Measurements from ENCODE around the gene SLC36A4. TPM values are rescaled to one million over a fixed set of nuclear protein-coding genes. Genes with fewer than 3 reads are reported as not detected.
A peak's percentile ranks its signal among the peaks of the same experiment; 100 is the strongest.

Gene SLC36A4
- total and polyA plus RNA-seq, 4 donors = 12.6 to 34.0 (median 26.2) TPM

DNA sequence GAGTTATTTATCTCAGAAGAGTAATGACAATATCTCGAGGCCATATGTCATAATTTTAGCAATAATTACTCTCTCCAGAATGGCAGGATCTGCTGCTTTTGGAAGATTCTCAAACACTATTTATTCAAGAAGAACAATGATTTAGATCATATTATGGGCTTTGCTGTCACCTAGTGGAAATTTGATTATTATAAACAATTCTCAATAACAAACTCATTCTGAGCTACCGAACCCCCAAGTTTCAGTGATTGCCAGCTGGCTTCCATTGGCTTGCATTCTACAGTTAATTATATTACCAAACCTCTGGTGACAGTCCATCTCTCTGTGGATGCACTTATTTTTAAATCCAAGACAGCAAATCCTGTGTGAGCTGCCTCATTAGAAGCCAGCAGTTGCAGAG lies 27.9 kb upstream of the SLC36A4 start:
- DNase-seq (ENCODE audit: low read depth in 4 of 6, low spot score in 6 of 6) = peak in 5 of 6 donors; percentile 17 to 92 (median 46)
- WGBS (ENCODE audit: insufficient coverage) = 0% methylated on average over 1 of the region's 2 CpGs

DNA sequence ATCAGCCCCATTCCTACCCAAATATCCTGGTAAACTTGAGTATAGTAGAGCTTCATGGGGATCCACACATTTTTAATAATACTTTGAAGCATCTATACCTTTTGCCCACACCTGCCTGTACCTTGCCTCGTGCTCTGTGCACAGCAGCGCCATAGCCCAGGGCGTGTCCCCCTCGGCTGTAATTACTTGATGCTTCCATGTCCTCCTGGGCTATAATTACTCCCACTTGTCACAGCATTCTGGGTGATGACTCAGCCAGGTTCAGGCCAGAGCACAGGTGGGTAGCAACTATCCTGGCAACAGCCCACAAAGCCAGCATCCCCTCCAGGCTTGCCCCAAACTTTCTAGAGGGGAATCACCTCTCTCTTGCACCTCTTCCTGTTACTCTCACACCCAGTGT lies 23.7 kb upstream of the SLC36A4 start:
- Histone ChIP-seq H3K27me3 (ENCODE audit: control insufficient read depth, insufficient read depth, low read length) (no peaks in the 10 kb centered on the region), H3K4me1 (ENCODE audit: control insufficient read depth, insufficient read depth, low read length) (no peaks in the 10 kb centered on the region), H3K4me3 (ENCODE audit: low read depth, low read length) (no peak overlapping the region), H3K27ac (ENCODE audit: low read depth, low read length) (no peak overlapping the region), H3K9me3 (ENCODE audit: control insufficient read depth, insufficient read depth, low read length) (no peaks in the 10 kb centered on the region), H3K36me3 (ENCODE audit: control insufficient read depth, insufficient read depth, low read length) (no peaks in the 10 kb centered on the region)
- DNase-seq (ENCODE audit: low read depth in 4 of 6, low spot score in 6 of 6) = no peak
- 100% methylated on average over 3 of the region's 4 CpGs for WGBS (ENCODE audit: insufficient coverage)

More for the DNA sequence above, 27.9 kb upstream of the SLC36A4 start:
- no peak overlapping the region for H3K4me3 ChIP-seq (ENCODE audit: low read depth, low read length)
- H3K27me3 ChIP-seq (ENCODE audit: control insufficient read depth, insufficient read depth, low read length) = no peaks in the 10 kb centered on the region
- no peaks in the 10 kb centered on the region for H3K36me3 ChIP-seq (ENCODE audit: control insufficient read depth, insufficient read depth, low read length)
- H3K4me1 ChIP-seq (ENCODE audit: control insufficient read depth, insufficient read depth, low read length) = no peaks in the 10 kb centered on the region
- H3K27ac ChIP-seq (ENCODE audit: low read depth, low read length) = no peak overlapping the region
- H3K9me3 ChIP-seq (ENCODE audit: control insufficient read depth, insufficient read depth, low read length) = no peaks in the 10 kb centered on the region

DNA sequence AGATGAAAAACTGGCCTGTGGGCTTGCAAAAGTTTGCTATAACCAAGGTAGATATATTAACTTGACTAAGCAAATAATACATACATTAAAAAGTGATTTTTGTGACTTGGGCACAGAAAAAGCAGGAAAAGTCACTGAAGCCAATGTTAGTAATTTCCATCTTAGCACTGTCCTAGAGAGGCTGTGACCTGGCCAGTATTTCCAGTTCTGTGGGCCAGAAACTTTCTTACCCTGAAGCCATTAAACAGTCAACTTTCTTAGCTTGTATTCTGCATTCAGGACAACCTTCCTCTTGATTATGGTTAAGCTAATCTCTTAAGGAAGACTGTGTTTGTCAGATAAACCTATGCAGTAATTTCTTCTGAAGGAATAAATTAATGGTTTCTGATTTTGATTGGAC lies 22.3 kb upstream of the SLC36A4 start:
- H3K27ac ChIP-seq (ENCODE audit: low read depth, low read length) = no peak overlapping the region

DNA sequence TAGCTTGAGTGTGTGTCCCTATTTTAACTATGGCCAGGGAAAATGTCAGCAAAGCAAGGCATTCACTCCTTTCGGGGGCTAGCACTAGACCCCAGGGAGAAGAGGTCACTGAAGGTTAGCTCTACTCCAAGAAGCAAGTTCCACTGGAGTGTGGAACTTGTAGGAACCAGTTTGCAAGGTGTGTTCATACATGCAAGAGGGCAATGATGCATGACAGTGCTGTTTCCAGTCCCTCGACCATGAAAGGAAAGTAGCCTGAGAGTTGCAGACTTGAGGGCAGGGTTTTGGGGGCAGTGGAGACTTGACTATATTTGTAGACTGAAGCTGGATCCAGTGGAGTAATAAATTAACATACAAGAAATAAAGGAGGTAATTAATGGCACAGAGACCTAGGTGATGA lies 21.6 kb upstream of the SLC36A4 start:
- Histone ChIP-seq H3K9me3 (ENCODE audit: control insufficient read depth, insufficient read depth, low read length) (no peaks in the 10 kb centered on the region), H3K4me1 (ENCODE audit: control insufficient read depth, insufficient read depth, low read length) (no peaks in the 10 kb centered on the region), H3K27ac (ENCODE audit: low read depth, low read length) (no peak overlapping the region), H3K27me3 (ENCODE audit: control insufficient read depth, insufficient read depth, low read length) (no peaks in the 10 kb centered on the region), H3K36me3 (ENCODE audit: control insufficient read depth, insufficient read depth, low read length) (no peaks in the 10 kb centered on the region), H3K4me3 (ENCODE audit: low read depth, low read length) (no peak overlapping the region)
- 37% methylated on average over 2 of the region's 2 CpGs for WGBS (ENCODE audit: insufficient coverage)
- DNase-seq (ENCODE audit: low read depth in 4 of 6, low spot score in 6 of 6) = no peak

More for the DNA sequence above, 22.3 kb upstream of the SLC36A4 start:
- Histone ChIP-seq H3K4me1 (ENCODE audit: control insufficient read depth, insufficient read depth, low read length) (no peaks in the 10 kb centered on the region), H3K27me3 (ENCODE audit: control insufficient read depth, insufficient read depth, low read length) (no peaks in the 10 kb centered on the region), H3K36me3 (ENCODE audit: control insufficient read depth, insufficient read depth, low read length) (no peaks in the 10 kb centered on the region), H3K9me3 (ENCODE audit: control insufficient read depth, insufficient read depth, low read length) (no peaks in the 10 kb centered on the region), H3K4me3 (ENCODE audit: low read depth, low read length) (no peak overlapping the region)
- no peak for DNase-seq (ENCODE audit: low read depth in 4 of 6, low spot score in 6 of 6)

DNA sequence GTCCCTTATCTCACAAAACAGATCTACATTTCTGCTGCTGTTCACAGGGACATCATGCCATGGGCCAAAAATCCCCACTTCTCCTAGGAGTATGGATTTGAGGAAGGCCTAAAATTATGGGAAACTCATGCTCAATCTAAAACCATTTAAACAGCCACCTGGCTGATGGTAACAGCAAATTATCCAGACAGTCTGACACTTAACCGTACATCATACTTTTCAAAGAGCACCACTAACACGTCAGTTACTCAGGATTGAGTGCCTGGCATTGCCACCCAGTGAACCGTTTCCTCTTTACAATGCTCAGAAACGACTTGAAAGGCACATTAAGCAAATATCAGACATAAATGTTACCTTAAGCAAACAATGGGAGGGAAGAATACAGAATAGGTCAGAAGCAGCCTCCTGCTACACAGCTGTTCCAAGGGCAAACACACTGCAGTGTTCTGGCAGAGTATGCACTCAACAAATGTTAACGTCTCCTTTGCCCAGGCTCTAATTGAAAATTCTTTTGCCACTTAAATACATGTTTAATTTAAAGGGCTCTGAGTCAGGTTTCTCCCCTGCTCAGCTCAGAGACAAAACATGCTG lies 18.8 kb upstream of the SLC36A4 start:
- Histone ChIP-seq H3K9me3 (ENCODE audit: control insufficient read depth, insufficient read depth, low read length) (no peaks in the 10 kb centered on the region), H3K4me3 (ENCODE audit: low read depth, low read length) (no peak overlapping the region)
- 61% methylated on average over 4 of the region's 5 CpGs for WGBS (ENCODE audit: insufficient coverage)

DNA sequence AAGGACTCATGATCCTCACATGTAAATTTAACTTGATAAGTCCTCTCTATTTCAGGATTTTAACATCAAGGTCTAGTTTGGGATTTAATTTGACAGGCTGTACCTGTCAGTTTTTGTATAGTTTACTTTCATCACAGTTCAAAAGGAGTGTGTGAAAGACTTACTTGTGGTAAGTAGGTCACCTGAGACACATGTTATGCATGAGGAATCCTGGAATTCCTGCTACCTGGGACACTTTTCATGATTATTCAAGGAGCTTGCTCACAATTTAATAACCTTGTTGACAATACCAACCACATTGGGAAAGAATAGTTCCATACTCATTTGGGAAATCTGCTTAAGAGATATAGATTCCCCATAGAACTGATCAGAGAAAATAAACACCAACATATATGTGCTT lies 15.8 kb upstream of the SLC36A4 start:
- Histone ChIP-seq H3K4me1 (ENCODE audit: control insufficient read depth, insufficient read depth, low read length) (no peaks in the 10 kb centered on the region), H3K36me3 (ENCODE audit: control insufficient read depth, insufficient read depth, low read length) (no peaks in the 10 kb centered on the region), H3K9me3 (ENCODE audit: control insufficient read depth, insufficient read depth, low read length) (no peaks in the 10 kb centered on the region), H3K27me3 (ENCODE audit: control insufficient read depth, insufficient read depth, low read length) (no peaks in the 10 kb centered on the region), H3K27ac (ENCODE audit: low read depth, low read length) (no peak overlapping the region), H3K4me3 (ENCODE audit: low read depth, low read length) (no peak overlapping the region)
- no peak for DNase-seq (ENCODE audit: low read depth in 4 of 6, low spot score in 6 of 6)

More for the DNA sequence above, 18.8 kb upstream of the SLC36A4 start:
- Histone ChIP-seq H3K36me3 (ENCODE audit: control insufficient read depth, insufficient read depth, low read length) (no peaks in the 10 kb centered on the region), H3K27me3 (ENCODE audit: control insufficient read depth, insufficient read depth, low read length) (no peaks in the 10 kb centered on the region), H3K27ac (ENCODE audit: low read depth, low read length) (no peak overlapping the region), H3K4me1 (ENCODE audit: control insufficient read depth, insufficient read depth, low read length) (no peaks in the 10 kb centered on the region)
- DNase-seq (ENCODE audit: low read depth in 4 of 6, low spot score in 6 of 6) = peak in 1 of 6 donors; percentile 12

DNA sequence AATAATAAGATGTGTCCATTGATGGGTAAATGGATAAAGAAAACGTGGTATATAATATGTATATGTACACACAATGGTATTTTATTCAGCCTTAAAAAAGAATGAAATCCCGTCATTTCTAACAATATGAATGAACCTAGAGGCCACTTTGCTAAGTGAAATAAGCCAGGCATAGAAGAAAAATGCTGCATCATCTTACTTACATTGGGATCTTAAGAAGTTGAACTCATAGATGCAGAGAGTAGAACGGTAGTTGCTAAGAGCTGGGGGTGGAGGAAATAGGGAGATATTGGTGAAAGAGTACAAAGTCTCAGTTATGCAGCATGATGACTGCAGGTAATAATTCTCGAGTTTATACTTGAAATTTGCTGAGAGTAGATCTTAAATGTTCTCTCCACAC lies 14.3 kb upstream of the SLC36A4 start:
- Histone ChIP-seq H3K27ac (ENCODE audit: low read depth, low read length) (no peak overlapping the region), H3K9me3 (ENCODE audit: control insufficient read depth, insufficient read depth, low read length) (peaks cover 3% of the 10 kb centered on the region), H3K36me3 (ENCODE audit: control insufficient read depth, insufficient read depth, low read length) (no peaks in the 10 kb centered on the region), H3K4me1 (ENCODE audit: control insufficient read depth, insufficient read depth, low read length) (no peaks in the 10 kb centered on the region), H3K27me3 (ENCODE audit: control insufficient read depth, insufficient read depth, low read length) (no peaks in the 10 kb centered on the region), H3K4me3 (ENCODE audit: low read depth, low read length) (no peak overlapping the region)
- no CpG with 5 or more reads among the region's 4 CpGs for WGBS (ENCODE audit: insufficient coverage)
- DNase-seq (ENCODE audit: low read depth in 4 of 6, low spot score in 6 of 6) = no peak

DNA sequence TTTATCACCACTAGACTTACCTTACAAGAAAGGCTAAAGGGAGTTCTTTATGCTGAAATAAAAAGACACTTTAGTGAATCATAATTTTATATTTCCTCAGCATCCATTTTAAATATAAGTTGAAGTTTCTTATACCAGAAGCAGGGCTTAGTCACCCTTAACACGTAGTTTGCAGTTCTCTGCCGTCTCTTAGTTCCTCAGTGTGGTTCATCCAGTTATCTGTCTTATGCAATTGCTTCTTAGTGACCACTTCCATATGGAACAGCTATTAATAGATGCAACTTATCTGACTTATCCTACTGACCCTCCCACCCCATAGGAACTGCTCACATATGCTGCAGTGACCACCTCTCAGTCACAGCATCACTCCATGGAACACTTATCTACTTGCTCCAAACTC lies 11.7 kb upstream of the SLC36A4 start:
- WGBS (ENCODE audit: insufficient coverage) = 100% methylated on average over 2 of the region's 2 CpGs
- no peak for DNase-seq (ENCODE audit: low read depth in 4 of 6, low spot score in 6 of 6)
- H3K27me3 ChIP-seq (ENCODE audit: control insufficient read depth, insufficient read depth, low read length) = no peaks in the 10 kb centered on the region
- H3K36me3 ChIP-seq (ENCODE audit: control insufficient read depth, insufficient read depth, low read length) = no peaks in the 10 kb centered on the region
- H3K9me3 ChIP-seq (ENCODE audit: control insufficient read depth, insufficient read depth, low read length) = peaks cover 3% of the 10 kb centered on the region
- H3K4me3 ChIP-seq (ENCODE audit: low read depth, low read length) = no peak overlapping the region
- no peaks in the 10 kb centered on the region for H3K4me1 ChIP-seq (ENCODE audit: control insufficient read depth, insufficient read depth, low read length)
- H3K27ac ChIP-seq (ENCODE audit: low read depth, low read length) = no peak overlapping the region

DNA sequence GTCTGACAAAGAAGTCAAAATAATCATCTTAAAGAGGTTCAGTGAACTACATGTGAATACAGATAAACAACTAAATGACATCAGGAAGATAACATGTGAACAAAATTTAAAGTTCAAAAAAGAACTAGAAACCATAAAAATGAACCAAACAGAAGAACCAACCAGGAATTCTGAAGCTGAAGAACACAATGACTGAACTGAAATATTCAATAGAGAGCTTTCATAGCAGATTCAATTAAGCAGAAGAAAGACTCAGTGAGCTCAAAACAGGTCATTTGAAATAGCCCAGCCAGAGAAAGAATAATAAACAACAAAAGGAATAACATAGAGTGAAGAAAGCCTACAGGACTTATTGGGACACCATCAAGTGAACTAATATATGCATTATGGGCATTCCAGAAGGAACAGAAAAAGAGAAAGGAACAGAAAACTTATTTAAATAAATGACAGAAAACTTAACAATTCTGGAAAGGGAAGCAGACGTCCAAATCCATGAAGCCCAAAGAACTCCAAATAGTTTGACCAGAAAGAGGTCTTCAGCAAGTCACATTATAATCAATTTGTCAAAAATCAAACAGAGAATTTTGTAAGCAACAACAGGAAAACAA lies 11.0 kb upstream of the SLC36A4 start:
- Histone ChIP-seq H3K36me3 (ENCODE audit: control insufficient read depth, insufficient read depth, low read length) (no peaks in the 10 kb centered on the region), H3K27ac (ENCODE audit: low read depth, low read length) (no peak overlapping the region), H3K4me3 (ENCODE audit: low read depth, low read length) (no peak overlapping the region), H3K27me3 (ENCODE audit: control insufficient read depth, insufficient read depth, low read length) (no peaks in the 10 kb centered on the region), H3K9me3 (ENCODE audit: control insufficient read depth, insufficient read depth, low read length) (peaks cover 3% of the 10 kb centered on the region), H3K4me1 (ENCODE audit: control insufficient read depth, insufficient read depth, low read length) (no peaks in the 10 kb centered on the region)
- WGBS (ENCODE audit: insufficient coverage) = no CpG with 5 or more reads among the region's 1 CpG
- no peak for DNase-seq (ENCODE audit: low read depth in 4 of 6, low spot score in 6 of 6)

DNA sequence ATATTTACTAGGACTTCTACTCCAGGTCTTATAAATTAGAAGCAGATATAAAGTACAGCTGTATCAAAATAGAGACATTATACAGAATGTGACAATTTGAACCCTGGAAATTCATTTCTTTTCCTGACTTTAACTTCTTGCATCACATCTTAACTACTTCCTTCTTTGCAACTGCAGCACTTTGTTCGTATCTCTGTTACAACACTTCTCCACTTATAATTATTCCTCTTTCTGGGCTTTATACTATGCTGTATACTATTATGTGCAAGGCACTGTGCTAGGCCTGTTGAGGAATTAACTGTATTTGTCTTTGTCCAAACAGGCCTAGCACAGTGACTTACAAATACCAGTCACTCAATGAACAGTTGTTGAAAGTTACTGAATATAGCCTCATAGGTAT lies 1.8 kb upstream of the SLC36A4 start:
- no peak for DNase-seq (ENCODE audit: low read depth in 4 of 6, low spot score in 6 of 6)
- Histone ChIP-seq H3K36me3 (ENCODE audit: control insufficient read depth, insufficient read depth, low read length) (no peaks in the 10 kb centered on the region), H3K27me3 (ENCODE audit: control insufficient read depth, insufficient read depth, low read length) (no peaks in the 10 kb centered on the region), H3K4me1 (ENCODE audit: control insufficient read depth, insufficient read depth, low read length) (no peaks in the 10 kb centered on the region), H3K4me3 (ENCODE audit: low read depth, low read length) (no peak overlapping the region), H3K27ac (ENCODE audit: low read depth, low read length) (no peak overlapping the region), H3K9me3 (ENCODE audit: control insufficient read depth, insufficient read depth, low read length) (no peaks in the 10 kb centered on the region)
- WGBS (ENCODE audit: insufficient coverage) = no CpG with 5 or more reads among the region's 1 CpG
